ENCODE results near the gene DCST2. TPM values are rescaled to one million over a fixed set of nuclear protein-coding genes. Genes with fewer than 3 reads are reported as not detected.

DCST2 gene
- polyA plus RNA-seq, 1 of the 3 experiments (the other 2 are of a cell fraction) = 0.76 TPM

GRCh38 chr1:155008015-155008941 lies 25.3 kb downstream of the DCST2 start:
- Histone ChIP-seq H3K4me1 (ENCODE audit: control insufficient read depth in 1 of 2, insufficient read depth in 2 of 2, low read depth in 1 of 2, low read length in 1 of 2) (peaks cover 10 to 28% of the 10 kb centered on the region in 2 experiments), H3K79me2 (ENCODE audit: insufficient read depth) (peaks cover 27% of the 10 kb centered on the region), H3K9ac (no peak overlapping the region), H4K20me1 (ENCODE audit: insufficient read depth) (peaks cover 3% of the 10 kb centered on the region; the same call in 1 of the 2 replicates), H3K27me3 (ENCODE audit: insufficient read depth) (no peaks in the 10 kb centered on the region), H2AFZ (ENCODE audit: low read depth) (no peak overlapping the region), H3K36me3 (replicated peaks in 1 of 2; ENCODE audit: control insufficient read depth in 1 of 2, insufficient read depth in 2 of 2, low read length in 1 of 2) (peaks cover 0 to 5% of the 10 kb centered on the region in 2 experiments), H3K9me2 (no peaks in the 10 kb centered on the region), H3K4me2 (no peak overlapping the region), H3K27ac (ENCODE audit: low read depth in 2 of 2, low read length in 1 of 2) (no peak overlapping the region), H3F3A (replicated peaks; ENCODE audit: insufficient read depth) (peaks cover 8% of the 10 kb centered on the region), H3K9me3 (no peaks in the 10 kb centered on the region), H3K4me3 (ENCODE audit: low read depth in 2 of 2, low read length in 1 of 2) (no peak overlapping the region)
- 90% methylated on average over 13 of the region's 16 CpGs for WGBS (ENCODE audit: low lambda C conversion rate)
- TF ChIP-seq REST (IDR thresholded peaks at IDR 0.05; ENCODE audit: low read depth, low read length) = no peak
- no peak for TF ChIP-seq MXI1 (IDR thresholded peaks at IDR 0.05; ENCODE audit: low read depth, low read length)
- TF ChIP-seq, protein P1, sequence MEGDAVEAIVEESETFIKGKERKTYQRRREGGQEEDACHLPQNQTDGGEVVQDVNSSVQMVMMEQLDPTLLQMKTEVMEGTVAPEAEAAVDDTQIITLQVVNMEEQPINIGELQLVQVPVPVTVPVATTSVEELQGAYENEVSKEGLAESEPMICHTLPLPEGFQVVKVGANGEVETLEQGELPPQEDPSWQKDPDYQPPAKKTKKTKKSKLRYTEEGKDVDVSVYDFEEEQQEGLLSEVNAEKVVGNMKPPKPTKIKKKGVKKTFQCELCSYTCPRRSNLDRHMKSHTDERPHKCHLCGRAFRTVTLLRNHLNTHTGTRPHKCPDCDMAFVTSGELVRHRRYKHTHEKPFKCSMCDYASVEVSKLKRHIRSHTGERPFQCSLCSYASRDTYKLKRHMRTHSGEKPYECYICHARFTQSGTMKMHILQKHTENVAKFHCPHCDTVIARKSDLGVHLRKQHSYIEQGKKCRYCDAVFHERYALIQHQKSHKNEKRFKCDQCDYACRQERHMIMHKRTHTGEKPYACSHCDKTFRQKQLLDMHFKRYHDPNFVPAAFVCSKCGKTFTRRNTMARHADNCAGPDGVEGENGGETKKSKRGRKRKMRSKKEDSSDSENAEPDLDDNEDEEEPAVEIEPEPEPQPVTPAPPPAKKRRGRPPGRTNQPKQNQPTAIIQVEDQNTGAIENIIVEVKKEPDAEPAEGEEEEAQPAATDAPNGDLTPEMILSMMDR (IDR thresholded peaks at IDR 0.05) = no peak
- no peak for TF ChIP-seq FOXJ3 (CRISPR knock-in tag; IDR thresholded peaks at IDR 0.05)
- TF ChIP-seq RCOR1 (IDR thresholded peaks at IDR 0.05; ENCODE audit: low read length) = no peak
- TF ChIP-seq GATA2 (CRISPR knock-in tag; IDR thresholded peaks at IDR 0.05) = no peak
- no peak for TF ChIP-seq TCF12 (IDR thresholded peaks at IDR 0.05)
- POLR2A ChIA-PET = no interaction called here
- no peak for DNase-seq
- CTCF ChIA-PET = interaction anchor here (1.1 to 4.4 kb wide), 6 partner anchors 8 to 83 kb away, joined by 3 to 37 read pairs (median 6); partner anchors contain the start of gene ADAM15

DNA sequence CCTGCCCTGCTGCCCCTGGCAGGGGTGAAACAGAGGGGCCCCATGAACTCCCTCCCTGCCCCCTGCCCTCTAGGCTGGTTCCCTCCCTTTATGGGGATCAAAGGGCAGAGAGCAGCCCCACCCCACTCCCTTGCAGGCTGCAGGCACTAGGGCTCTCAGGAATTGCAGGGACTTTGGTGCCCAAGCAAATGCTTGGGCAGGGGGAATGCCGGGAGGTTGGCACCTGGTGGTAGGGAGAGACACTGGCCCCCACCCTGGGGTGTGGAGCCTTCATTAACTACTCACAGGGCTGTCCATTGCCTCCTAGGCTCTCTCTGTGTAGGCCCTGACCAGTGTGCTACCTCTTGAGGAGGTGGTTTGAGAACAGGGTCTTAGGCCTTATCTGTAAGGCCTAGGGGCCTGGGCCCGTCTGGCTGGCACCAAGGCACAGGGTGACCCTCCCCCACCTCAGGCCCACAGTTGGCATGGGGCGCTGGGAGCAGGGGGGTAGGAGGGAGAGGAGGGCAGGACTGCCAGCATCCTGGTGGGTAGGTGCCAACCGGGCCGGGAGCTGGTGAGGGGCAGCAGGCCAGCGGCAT lies 26.2 kb downstream of the DCST2 start:
- WGBS (ENCODE audit: low lambda C conversion rate) = 97% methylated on average over 4 of the region's 6 CpGs
- H3K79me2 ChIP-seq (ENCODE audit: insufficient read depth) = peaks cover 33% of the 10 kb centered on the region
- no peak for TF ChIP-seq SMC3 (IDR thresholded peaks at IDR 0.05; ENCODE audit: low read depth, low read length)
- no peak for TF ChIP-seq EZH2phosphoT487 (IDR thresholded peaks at IDR 0.05; ENCODE audit: borderline replicate concordance, low read depth)
- TF ChIP-seq YY1 (IDR thresholded peaks at IDR 0.05; ENCODE audit: low read depth) = no peak
- no peak for TF ChIP-seq RFX5 (IDR thresholded peaks at IDR 0.05; ENCODE audit: low read length)
- TF ChIP-seq TEAD4 (IDR thresholded peaks at IDR 0.05; ENCODE audit: borderline replicate concordance, insufficient read depth) = no peak
- TF ChIP-seq, protein P2, sequence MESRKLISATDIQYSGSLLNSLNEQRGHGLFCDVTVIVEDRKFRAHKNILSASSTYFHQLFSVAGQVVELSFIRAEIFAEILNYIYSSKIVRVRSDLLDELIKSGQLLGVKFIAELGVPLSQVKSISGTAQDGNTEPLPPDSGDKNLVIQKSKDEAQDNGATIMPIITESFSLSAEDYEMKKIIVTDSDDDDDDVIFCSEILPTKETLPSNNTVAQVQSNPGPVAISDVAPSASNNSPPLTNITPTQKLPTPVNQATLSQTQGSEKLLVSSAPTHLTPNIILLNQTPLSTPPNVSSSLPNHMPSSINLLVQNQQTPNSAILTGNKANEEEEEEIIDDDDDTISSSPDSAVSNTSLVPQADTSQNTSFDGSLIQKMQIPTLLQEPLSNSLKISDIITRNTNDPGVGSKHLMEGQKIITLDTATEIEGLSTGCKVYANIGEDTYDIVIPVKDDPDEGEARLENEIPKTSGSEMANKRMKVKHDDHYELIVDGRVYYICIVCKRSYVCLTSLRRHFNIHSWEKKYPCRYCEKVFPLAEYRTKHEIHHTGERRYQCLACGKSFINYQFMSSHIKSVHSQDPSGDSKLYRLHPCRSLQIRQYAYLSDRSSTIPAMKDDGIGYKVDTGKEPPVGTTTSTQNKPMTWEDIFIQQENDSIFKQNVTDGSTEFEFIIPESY (IDR thresholded peaks at IDR 0.05; ENCODE audit: borderline replicate concordance, low read depth) = no peak

More for the DNA sequence above, 26.2 kb downstream of the DCST2 start:
- Histone ChIP-seq H3K4me2 (no peak overlapping the region), H3K27ac (ENCODE audit: low read depth in 2 of 2, low read length in 1 of 2) (no peak overlapping the region), H4K20me1 (ENCODE audit: insufficient read depth) (peaks cover 3% of the 10 kb centered on the region; the same call in 1 of the 2 replicates), H3K27me3 (ENCODE audit: insufficient read depth) (no peaks in the 10 kb centered on the region), H3K9me2 (no peaks in the 10 kb centered on the region), H2AFZ (ENCODE audit: low read depth) (no peak overlapping the region), H3F3A (replicated peaks; ENCODE audit: insufficient read depth) (peaks cover 8% of the 10 kb centered on the region), H3K4me3 (ENCODE audit: low read depth in 2 of 2, low read length in 1 of 2) (no peak overlapping the region), H3K9ac (no peak overlapping the region), H3K4me1 (ENCODE audit: control insufficient read depth in 1 of 2, insufficient read depth in 2 of 2, low read depth in 1 of 2, low read length in 1 of 2) (peaks cover 10 to 27% of the 10 kb centered on the region in 2 experiments), H3K9me3 (no peaks in the 10 kb centered on the region), H3K36me3 (replicated peaks in 1 of 2; ENCODE audit: control insufficient read depth in 1 of 2, insufficient read depth in 2 of 2, low read length in 1 of 2) (peaks cover 0 to 5% of the 10 kb centered on the region in 2 experiments)
- CTCF ChIA-PET = interaction anchor here (1.1 to 4.4 kb wide), 7 partner anchors 8 to 84 kb away, joined by 3 to 37 read pairs (median 6); partner anchors contain the start of gene ADAM15
- DNase-seq = no peak
- POLR2A ChIA-PET = no interaction called here
